GM10847 (cell line): Measurements from ENCODE around the gene TMTC4.

ENCODE experiments used
- POLR2A ChIP-seq: IDR thresholded peaks from 2 replicates; pipeline ENCODE4 v1.6.1; 2011; ENCODE audit not compliant: insufficient read length; ENCODE audit errors: extremely low read depth

Gene TMTC4

DNA sequence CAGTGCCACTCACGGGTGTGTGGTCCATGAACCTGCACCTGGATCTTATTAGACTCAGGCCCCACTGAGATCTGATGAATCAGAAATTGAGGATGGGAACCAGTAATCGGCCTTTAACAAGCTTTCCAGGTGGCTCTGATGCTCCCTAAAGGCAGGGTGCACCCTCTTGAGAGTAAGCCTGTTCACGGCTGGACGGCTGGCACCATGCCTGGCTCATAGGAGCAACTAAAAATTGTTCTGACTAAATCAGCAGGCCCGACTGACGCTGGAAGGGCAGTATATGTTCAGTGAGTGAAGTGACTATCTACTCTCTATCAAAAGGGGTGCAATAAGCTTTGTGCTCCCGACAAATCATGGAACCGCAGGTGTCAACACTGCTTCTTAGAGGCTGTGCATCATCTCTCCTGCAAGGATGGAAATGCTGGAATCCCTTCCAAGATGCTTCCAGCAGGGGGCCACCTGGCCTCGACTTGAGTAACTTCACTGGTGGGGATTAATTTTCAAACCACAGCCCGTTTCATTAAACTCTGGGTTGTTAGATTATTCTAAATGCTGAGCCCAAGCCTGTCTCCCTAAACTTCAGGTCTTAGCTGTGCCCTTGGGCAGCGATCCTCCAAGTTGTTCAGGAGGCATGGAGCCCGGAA, 28.4 kb downstream of the TMTC4 start:
- TF ChIP-seq POLR2A, result no peak

DNA sequence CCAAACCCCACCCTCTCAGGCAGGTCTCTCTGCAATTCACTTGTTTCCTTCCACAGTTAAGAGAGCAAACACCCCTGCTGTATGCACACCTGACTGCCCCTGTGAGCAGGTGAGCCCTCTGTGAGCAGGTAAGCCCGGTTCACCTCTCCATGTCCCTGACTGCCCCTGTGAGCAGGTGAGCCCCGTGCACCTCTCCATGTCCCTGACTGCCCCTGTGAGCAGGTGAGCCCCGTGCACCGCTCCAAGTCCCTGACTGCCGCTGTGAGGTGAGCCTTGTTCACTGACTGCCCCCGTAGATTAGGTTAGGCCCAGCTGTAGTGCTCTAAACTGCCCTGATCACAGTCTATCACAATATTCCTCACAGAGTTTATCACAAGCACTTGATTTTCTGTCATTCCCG, 29.2 kb downstream of the TMTC4 start:
- TF ChIP-seq POLR2A, result no peak

DNA sequence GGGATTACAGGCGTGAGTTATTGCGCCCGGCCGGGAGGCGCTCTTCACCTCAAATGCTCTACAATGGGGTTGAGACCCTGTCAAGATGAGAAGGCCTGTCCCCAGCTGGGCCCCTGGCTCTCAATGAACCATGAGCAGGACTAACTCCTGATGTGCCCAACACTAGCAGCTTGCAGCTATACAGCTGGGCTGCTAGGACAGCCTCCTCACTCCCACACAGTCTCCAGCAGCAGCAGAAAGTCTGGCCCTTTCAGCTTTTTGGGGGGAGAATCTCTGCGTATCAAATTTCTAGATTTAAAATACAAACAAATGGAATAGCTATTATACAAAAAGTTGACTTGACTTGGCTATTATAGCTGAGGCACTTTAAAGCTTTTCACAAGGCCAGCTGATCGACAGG, 30.2 kb downstream of the TMTC4 start:
- TF ChIP-seq POLR2A, result no peak

DNA sequence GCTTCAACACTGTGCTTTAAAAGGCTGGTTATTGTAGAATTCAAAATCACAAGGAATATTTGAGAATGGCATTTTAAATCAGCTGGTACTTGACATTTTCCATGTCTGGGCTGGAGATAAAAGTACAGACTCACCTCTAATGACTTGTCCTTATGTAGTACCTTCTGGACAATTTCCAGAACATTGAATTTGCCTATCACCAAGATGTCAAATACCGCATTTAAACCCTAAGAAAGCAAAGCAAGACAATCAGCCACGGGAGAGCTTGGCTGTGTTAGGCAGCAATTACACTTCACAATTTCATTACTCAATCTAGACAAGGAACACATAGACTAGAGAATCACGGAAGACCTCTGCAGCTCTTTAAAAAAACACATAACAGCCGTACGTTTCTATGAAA, 36.8 kb downstream of the TMTC4 start:
- no peak for TF ChIP-seq POLR2A

DNA sequence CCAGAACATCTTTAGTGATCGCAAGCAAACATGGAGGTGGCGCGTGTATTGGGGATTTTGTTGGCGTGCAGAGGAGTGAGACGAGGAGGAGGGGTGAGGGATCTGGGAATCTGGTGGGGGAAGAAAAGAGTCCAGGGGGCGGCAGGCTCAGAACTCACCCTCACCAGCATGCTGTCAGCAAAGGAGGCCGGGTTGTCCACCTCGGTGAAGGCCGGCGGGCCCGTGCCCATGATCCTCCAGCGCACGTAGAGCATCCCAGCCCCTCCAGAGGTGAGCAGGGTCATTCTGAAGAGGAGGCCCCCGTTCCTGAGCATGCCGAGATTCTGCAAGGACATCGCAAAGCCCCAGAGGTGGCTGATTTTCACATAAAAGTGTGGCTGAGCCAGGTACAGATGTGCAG, 37.2 kb downstream of the TMTC4 start:
- no peak for TF ChIP-seq POLR2A

DNA sequence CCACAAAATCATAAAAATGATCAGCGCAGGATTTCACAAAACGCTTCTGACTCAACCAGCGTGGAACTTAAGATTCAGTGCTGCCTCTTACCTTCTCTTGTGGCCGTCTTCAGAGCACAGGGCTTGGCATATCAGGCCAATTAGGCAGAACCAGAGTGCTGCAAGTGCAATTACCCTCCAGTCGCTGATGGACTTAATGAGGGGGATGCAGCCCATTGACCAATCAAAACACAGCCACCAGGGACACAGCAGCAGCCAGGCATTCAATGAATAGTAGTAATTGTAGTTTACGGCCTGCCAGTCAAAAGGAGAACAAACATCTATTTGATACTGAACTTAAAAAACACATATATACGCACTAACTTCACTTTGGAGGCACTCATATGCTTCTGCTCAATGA, 38.2 kb downstream of the TMTC4 start:
- no peak for TF ChIP-seq POLR2A

DNA sequence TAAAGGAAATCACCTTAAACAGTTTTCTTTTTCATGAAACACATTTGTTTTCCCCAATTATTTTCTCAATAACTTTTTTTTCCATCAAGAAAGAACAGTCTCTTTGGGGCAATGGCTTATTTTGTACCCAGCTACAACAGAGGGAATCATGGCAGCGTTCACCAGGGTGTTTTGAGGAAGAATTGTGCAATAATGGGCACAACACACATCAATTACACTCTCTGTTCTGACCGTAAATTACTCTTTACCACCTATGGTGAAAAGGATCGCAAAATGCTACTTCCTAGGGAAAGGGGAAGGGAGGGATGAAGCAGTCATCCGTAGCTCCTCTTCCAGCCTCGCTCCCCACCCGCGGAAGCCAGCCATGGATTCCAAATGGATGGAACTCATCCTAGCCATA, 38.6 kb downstream of the TMTC4 start:
- no peak for TF ChIP-seq POLR2A

DNA sequence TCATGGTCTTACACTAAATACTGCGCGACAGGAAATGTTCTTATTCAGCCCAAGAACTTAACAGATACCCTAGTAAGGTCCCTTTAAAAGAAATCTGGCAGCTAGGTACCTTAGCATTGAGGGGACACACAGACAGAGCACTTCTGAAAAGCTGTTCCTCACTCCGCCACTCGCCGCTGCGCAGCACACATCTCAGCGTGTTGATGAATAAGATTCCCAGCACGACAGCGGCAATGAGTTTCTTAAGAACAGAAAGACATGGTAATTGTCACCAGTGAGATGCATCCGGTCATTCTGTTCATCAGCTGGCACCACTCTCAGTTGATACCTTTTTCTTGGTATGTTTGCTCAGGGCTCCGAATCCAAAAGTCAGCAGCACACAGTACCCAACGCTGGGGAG, 39.9 kb downstream of the TMTC4 start:
- no peak for TF ChIP-seq POLR2A

DNA sequence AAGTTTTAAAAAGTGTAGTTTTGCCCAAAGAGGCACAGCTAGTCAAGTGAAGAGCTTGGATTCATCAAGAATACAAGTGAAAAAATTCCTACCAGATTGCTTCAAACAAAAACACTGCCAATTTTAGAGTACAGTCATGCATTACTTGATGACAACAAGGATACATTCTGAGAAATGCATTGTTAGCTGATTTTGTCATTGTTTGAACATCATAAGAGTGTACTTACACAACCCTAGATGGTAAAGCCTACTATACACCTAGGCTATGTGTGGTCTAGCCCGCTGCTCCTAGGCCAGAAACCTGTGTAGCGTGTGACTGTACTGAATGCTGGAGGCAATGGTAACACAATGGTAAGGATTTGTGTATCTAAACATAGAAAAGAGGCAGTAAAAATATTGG, 41.1 kb downstream of the TMTC4 start:
- no peak for TF ChIP-seq POLR2A

DNA sequence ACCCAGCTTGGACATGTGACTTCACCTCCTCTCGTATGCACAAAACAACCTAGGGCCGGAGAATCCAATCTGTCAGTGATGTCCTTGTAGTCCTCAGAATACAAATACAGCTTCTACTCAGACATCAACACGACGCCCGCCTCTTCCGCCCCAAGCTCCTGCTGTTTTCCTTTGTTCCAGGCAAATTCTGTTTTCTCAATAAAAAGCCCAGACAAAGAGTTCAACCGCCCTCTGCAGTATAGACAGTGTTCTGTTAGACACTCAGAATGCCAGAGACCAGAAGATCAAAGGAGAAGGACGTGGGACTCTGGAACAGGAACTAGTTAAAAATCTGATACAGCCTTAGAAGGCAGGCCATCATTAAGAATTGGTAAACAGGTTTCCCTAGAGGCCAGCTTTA, 44.0 kb downstream of the TMTC4 start:
- no peak for TF ChIP-seq POLR2A

DNA sequence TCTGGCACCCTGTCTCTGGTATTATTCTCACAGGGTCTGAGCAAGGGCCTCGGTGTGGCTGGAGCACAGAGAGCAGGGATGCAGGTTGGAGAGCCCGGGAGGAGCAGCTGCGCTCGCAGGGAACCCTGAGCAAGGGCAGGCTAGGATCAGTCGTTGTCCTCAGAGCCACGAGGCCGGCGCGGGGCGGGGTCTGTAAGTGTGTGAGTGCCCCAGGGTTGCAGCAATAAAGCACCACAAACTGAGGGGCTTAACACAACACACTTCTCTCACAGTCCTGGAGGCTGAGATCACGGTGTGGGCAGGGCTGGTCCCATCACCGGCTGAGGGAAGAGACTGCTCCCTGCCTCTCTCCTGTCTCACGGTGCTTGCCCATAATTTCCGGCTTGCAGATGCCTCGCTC, 47.5 kb downstream of the TMTC4 start:
- TF ChIP-seq POLR2A, result no peak

DNA sequence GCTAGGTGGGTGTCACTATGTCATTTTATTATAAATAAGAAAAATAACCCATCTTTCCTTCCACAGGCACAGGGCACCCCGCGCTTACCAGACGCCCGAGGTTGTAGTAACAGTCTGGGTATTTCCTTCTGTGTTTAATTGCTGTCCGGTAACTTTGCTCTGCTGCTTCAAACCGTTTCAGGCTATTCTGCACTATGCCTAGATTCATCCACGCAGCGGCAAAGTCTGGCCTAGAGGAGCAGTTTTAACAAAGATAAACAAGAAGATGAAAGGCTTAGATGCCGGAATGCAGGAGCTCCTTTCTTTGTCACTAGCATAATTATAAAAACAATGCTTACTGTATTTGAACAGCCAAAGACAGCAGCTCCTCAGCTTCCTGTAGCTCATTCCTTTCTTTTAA, 49.1 kb downstream of the TMTC4 start:
- no peak for TF ChIP-seq POLR2A

DNA sequence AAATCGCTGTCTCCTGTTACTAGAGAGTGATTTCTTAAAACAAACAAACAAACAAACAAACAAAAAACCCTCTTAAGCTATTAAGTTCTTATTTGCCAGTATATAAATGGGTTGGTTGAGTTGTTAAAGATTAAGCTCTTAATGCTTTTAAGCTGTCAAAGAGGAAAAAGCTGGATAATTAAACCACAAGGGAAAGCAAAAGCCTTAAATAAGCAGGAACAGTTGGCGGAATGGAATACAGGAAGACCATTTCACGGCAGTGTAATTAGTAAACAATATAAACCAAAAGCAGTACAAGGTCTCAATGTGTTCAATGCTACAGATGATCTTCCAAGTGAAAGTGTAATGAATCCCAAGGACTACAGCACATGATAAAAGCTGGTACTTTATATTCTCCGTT, 53.8 kb downstream of the TMTC4 start:
- no peak for TF ChIP-seq POLR2A

DNA sequence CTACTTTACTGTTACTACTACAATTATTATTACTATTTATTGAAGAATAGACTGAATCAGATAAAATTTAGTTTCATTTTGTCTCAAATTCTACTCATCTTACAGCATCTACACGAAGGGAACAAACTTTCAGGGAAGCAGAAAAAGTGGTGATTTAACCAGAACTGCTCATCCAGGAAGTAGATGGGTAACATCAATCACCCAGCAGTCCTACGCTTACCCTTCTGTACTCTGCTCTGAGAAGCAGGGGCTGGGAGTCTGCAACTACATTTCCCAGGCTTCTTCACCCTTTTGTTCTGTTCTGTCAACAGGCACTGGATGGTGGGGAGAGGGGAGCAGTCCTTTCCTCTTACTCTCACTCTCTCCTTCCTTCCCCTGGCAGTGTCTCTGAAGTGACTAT, 54.7 kb downstream of the TMTC4 start:
- no peak for TF ChIP-seq POLR2A

DNA sequence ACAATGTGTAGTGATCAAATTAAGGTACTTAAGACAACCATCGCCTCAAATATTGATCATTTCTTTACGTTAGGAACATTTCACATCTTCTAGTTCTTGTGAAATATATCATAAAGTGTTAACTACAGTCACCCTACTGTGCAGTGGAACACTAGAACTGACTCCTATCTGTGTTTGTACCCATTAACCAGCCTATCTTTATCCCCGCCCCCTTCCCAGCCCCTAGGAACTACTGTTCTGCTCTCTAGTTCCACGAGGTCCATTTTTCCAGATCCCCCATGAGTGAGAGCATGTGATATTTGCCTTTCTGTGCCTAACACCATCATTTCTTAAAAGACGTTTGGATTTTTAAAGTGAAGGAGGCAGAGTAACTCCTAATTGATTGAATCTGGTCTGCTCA, 61.6 kb downstream of the TMTC4 start:
- no peak for TF ChIP-seq POLR2A

DNA sequence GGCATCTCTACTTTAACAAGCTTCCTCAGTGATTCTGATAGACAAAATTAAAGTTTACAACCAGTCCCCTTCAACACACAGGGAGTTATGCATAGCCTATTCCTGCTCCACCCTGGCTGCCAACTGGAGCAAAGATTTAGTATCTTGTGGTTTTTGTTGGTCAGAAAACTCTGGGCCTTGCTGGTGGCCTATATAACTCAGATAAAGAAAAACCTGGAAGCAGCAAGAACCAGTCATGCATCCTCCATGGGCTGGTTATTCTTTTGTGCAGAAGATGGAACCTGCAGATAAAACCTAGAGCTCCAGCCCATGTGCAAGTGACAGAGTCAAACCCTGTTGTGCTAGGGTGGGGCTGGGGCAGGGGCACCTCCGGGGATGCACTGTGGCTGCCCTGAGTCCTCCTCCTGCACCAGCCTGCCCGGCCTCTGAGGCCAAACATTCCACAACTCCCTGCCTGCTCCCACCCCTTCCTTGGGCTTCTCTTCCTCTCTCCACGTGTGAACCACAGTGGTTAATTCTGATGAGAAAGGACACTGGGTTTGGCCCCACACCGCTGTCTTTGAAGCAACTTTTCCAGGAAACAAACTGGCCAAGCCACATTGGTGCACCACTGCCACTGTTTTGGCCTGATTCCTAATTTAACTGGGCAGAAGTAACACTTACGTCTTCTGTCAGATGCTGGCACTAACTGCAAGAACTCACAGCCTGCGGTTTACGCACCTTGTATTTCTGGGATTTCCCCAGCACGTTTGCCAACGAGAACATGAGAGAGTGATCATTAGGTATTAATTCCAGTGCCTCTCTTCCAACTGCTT, 62.7 kb downstream of the TMTC4 start:
- TF ChIP-seq POLR2A, result no peak
